Progenitor cell of endocrine pancreas (in vitro differentiated cells): ENCODE results near the gene GLS2. TPM values are rescaled to one million over a fixed set of nuclear protein-coding genes. Genes with fewer than 3 reads are reported as not detected.

Source experiments
- DNase-seq: peaks from one replicate; pipeline ENCODE4 v3.0.0; 2021; ENCODE audit warnings: low spot score; ENCODE audit not compliant: unreplicated experiment
- H3K27ac Mint-ChIP-seq: 2 replicates; pipeline ENCODE4 v1.8.0; 2021; ENCODE audit warnings: mild to moderate bottlenecking, moderate library complexity, mixed read lengths
- H3K27me3 Mint-ChIP-seq: 2 replicates; pipeline ENCODE4 v1.8.0; 2021; ENCODE audit warnings: mixed read lengths
- H3K36me3 Mint-ChIP-seq: 2 replicates; pipeline ENCODE4 v1.8.0; 2022; ENCODE audit warnings: mixed read lengths; ENCODE audit not compliant: insufficient read depth
- H3K4me1 Mint-ChIP-seq: 2 replicates; pipeline ENCODE4 v1.8.0; 2021; ENCODE audit warnings: low read depth, mixed read lengths
- H3K4me3 Mint-ChIP-seq: 2 replicates; pipeline ENCODE4 v1.8.0; 2021; ENCODE audit warnings: low read depth, mild to moderate bottlenecking, moderate library complexity, mixed read lengths
- H3K9me3 Mint-ChIP-seq: 2 replicates; pipeline ENCODE4 v1.8.0; 2021; ENCODE audit warnings: low read depth, mixed read lengths
- CTCF ChIP-seq: fragments of 200-600 bp; sonication (generic); IDR thresholded peaks from one replicate; pipeline ENCODE4 v1.5.0; 2021; ENCODE audit warnings: antibody characterized with exemption, mild to moderate bottlenecking; ENCODE audit not compliant: unreplicated experiment
- long read RNA-seq: library from polyadenylated mRNA; unstranded; transcript quantifications from one replicate; pipeline ENCODE4 v2.0.0, GENCODE V29; 2020
- total RNA-seq: library from RNA; stranded (reverse); gene quantifications from 2 replicates; pipeline ENCODE4 v1.2.1, GENCODE V29; 2021

Gene GLS2
- 3.1 and 3.8 TPM in 2 replicates for total RNA-seq
- long read RNA-seq, transcript GLS2-201 (18 exons, 2,623 nt): major isoform, 9 of 22 reads
- long read RNA-seq, partial matches to known transcripts: 1 of 22 reads
- long read RNA-seq, other reads (novel, unspliced or antisense): 11 of 22 reads

GRCh38 chr12:56488041-56488955 lies at the start of gene GLS2:
Gene GLS2 (minus strand): TSS chr12:56488161. CDS start chr12:56488118, 43 bp downstream.
- Mint-ChIP-seq H3K36me3 (peaks cover 4% of the 10 kb centered on the region), H3K4me1 (peaks cover 6% of the 10 kb centered on the region), H3K4me3 (peak within 1 kb of the TSS; percentile 75), H3K27me3 (peaks cover 55% of the 10 kb centered on the region), H3K27ac (peak within 1 kb of the TSS; percentile 81), H3K9me3 (peaks cover 6% of the 10 kb centered on the region)
- DNase-seq: peak; percentile 64
- no peak for TF ChIP-seq CTCF

GRCh38 chr12:56537546-56537945 lies 49.6 kb upstream of the GLS2 start:
- Mint-ChIP-seq H3K36me3 (peaks cover 4% of the 10 kb centered on the region), H3K27me3 (no peaks in the 10 kb centered on the region), H3K4me3 (no peak overlapping the region), H3K4me1 (peaks cover 2% of the 10 kb centered on the region), H3K9me3 (no peaks in the 10 kb centered on the region), H3K27ac (no peak overlapping the region)
- no peak for DNase-seq
- TF ChIP-seq CTCF: no peak

GRCh38 chr12:56530390-56531055 lies 42.6 kb upstream of the GLS2 start:
- H3K27me3 Mint-ChIP-seq: no peaks in the 10 kb centered on the region
- peaks cover under 1% of the 10 kb centered on the region for H3K36me3 Mint-ChIP-seq
- H3K4me3 Mint-ChIP-seq: no peak overlapping the region
- H3K27ac Mint-ChIP-seq: peak overlapping the region; percentile 20
- H3K4me1 Mint-ChIP-seq: peaks cover 13% of the 10 kb centered on the region
- no peak for DNase-seq
- TF ChIP-seq CTCF: no peak
- H3K9me3 Mint-ChIP-seq: no peaks in the 10 kb centered on the region

- no peak overlapping the region for H3K4me3 Mint-ChIP-seq
- TF ChIP-seq CTCF: no peak
- no peaks in the 10 kb centered on the region for H3K36me3 Mint-ChIP-seq
- no peaks in the 10 kb centered on the region for H3K9me3 Mint-ChIP-seq
- peaks cover 13% of the 10 kb centered on the region for H3K4me1 Mint-ChIP-seq
- DNase-seq: no peak
- H3K27me3 Mint-ChIP-seq: no peaks in the 10 kb centered on the region
- no peak overlapping the region for H3K27ac Mint-ChIP-seq
Observed at GRCh38 chr12:56529656-56530055, 41.7 kb upstream of the GLS2 start.

GRCh38 chr12:56528846-56529245 lies 40.9 kb upstream of the GLS2 start:
- no peak for TF ChIP-seq CTCF
- Mint-ChIP-seq H3K9me3 (no peaks in the 10 kb centered on the region), H3K27ac (peak overlapping the region; percentile 64), H3K4me3 (no peak overlapping the region), H3K4me1 (peaks cover 17% of the 10 kb centered on the region), H3K36me3 (no peaks in the 10 kb centered on the region), H3K27me3 (no peaks in the 10 kb centered on the region)
- no peak for DNase-seq
